Neutrophil (primary cell): ENCODE results near the gene SPATA6.

ENCODE experiments used
- H3K27ac ChIP-seq: fragments of 200-600 bp; sonication (generic); 2 replicates; pipeline ENCODE4 v1.5.1; 2016; ENCODE audit warnings: mild to moderate bottlenecking, moderate library complexity
- H3K27me3 ChIP-seq: fragments of 200-600 bp; sonication (generic); 2 replicates; pipeline ENCODE4 v1.6.0; 2016; ENCODE audit warnings: mild to moderate bottlenecking
- H3K36me3 ChIP-seq: fragments of 200-600 bp; sonication (generic); 2 replicates; pipeline ENCODE4 v1.5.1; 2017
- H3K4me1 ChIP-seq, 2 experiments: fragments of 200-600 bp in 1 of 2; sonication (generic) in 1 of 2; 1 replicate in 1 of 2; 2 replicates in 1 of 2; pipeline versions ENCODE4 v1.5.1 to v1.6.1; 2013 to 2016; ENCODE audit warnings: low read depth in 1 of 2, low read length in 1 of 2, mild to moderate bottlenecking in 1 of 2, moderate library complexity in 1 of 2; ENCODE audit not compliant: control insufficient read depth in 1 of 2, insufficient read depth in 1 of 2
- H3K4me3 ChIP-seq, 2 experiments: fragments of 200-600 bp in 1 of 2; sonication (generic) in 1 of 2; 1 replicate in 1 of 2; 2 replicates in 1 of 2; pipeline ENCODE4 v1.5.1; 2013 to 2016; ENCODE audit warnings: low read depth in 1 of 2, low read length in 1 of 2, mild to moderate bottlenecking in 1 of 2, moderate library complexity in 1 of 2
- H3K9me3 ChIP-seq: fragments of 200-600 bp; sonication (generic); 2 replicates; pipeline ENCODE4 v1.5.1; 2016
- TF ChIP-seq, protein P1 (sequence below): fragments of 200-600 bp; sonication (generic); IDR thresholded peaks from 2 replicates; pipeline ENCODE4 v1.5.1; 2016; ENCODE audit warnings: antibody characterized with exemption

The SPATA6 gene

DNA sequence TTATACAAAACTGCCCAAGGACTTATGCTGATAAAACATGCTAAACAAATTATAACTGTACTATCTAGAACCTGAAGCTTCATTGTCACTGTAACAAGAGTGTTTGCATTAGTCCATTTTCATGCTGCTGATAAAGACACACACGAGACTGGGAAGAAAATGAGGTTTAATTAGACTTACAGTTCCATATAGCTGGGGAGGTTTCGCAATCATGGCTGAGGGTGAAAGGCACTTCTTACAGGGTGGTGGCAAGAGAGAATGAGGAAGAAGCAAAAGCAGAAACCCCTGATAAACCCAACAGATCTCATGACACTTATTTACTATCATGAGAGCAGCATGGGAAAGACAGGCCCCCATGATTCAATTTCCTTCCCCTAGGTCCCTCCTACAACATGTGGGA is 100.4 kb downstream of the SPATA6 start:
- TF ChIP-seq, protein P1, sequence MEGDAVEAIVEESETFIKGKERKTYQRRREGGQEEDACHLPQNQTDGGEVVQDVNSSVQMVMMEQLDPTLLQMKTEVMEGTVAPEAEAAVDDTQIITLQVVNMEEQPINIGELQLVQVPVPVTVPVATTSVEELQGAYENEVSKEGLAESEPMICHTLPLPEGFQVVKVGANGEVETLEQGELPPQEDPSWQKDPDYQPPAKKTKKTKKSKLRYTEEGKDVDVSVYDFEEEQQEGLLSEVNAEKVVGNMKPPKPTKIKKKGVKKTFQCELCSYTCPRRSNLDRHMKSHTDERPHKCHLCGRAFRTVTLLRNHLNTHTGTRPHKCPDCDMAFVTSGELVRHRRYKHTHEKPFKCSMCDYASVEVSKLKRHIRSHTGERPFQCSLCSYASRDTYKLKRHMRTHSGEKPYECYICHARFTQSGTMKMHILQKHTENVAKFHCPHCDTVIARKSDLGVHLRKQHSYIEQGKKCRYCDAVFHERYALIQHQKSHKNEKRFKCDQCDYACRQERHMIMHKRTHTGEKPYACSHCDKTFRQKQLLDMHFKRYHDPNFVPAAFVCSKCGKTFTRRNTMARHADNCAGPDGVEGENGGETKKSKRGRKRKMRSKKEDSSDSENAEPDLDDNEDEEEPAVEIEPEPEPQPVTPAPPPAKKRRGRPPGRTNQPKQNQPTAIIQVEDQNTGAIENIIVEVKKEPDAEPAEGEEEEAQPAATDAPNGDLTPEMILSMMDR = no peak
- Histone ChIP-seq H3K4me1 (no peaks in the 10 kb centered on the region), H3K27me3 (no peaks in the 10 kb centered on the region), H3K4me3 (no peak overlapping the region), H3K9me3 (no peaks in the 10 kb centered on the region), H3K36me3 (no peaks in the 10 kb centered on the region), H3K27ac (no peak overlapping the region)

DNA sequence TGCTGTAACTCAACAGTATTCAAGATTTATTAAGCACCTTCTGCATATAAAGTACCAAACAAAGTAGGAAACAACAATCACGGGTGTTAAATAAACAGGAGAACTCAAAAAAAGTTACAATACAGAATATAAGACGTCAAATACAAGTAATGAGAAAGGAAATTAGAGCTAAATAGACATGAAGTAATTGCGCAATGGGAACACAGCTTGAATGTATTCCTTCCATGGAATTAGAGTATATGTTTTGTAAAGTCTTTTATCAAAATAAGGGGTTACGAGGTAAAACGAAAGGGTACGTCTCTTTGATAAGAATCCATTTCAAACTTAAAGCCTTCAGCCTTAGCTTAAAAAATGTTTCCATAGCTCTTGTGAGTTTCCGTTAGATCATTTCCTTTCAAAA is 109.1 kb downstream of the SPATA6 start:
- no peak overlapping the region for H3K4me3 ChIP-seq
- TF ChIP-seq, protein P1 = no peak
- no peaks in the 10 kb centered on the region for H3K27me3 ChIP-seq
- H3K9me3 ChIP-seq = no peaks in the 10 kb centered on the region
- H3K36me3 ChIP-seq = no peaks in the 10 kb centered on the region
- H3K27ac ChIP-seq = no peak overlapping the region
- no peaks in the 10 kb centered on the region for H3K4me1 ChIP-seq

DNA sequence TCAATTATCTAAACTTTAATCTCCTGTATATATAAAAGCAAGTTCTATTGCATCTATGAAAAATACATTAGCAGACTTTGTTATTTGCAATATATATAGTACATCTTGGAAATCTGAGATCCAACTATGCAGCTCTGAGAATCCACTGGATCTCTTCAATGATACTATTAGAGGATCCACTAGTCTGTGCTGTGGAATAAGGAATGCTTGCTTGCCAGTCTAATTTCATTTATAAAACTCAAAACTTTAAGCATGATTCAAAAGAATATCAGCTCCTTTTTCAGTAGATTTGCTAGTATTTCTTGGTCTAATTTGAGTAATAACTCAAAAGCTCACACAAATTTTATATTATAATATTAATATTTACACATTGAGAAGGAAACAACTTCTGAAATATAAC is 115.1 kb downstream of the SPATA6 start:
- H3K27ac ChIP-seq = no peak overlapping the region
- no peaks in the 10 kb centered on the region for H3K4me1 ChIP-seq
- H3K36me3 ChIP-seq = no peaks in the 10 kb centered on the region

DNA sequence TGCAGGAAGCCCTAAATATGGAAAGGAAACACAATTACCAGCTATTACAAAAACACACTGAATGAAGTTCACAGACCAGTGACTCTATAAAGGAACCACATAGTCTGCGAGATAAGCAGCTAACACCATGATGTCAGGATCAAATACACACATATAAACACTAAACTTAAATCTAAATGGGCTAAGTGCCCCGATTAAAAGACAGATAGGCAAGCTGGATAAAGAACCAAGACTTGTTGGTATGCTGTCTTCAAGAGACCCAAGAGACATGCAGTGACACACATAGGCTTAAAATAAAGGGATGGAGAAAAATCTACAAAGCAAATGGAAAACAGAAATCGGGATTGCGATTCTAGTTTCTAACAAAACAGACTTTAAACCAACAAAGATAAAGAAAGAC is 127.6 kb downstream of the SPATA6 start:
- no peak overlapping the region for H3K4me3 ChIP-seq
- H3K27ac ChIP-seq = no peak overlapping the region
- TF ChIP-seq, protein P1 = no peak
- no peaks in the 10 kb centered on the region for H3K9me3 ChIP-seq
- no peaks in the 10 kb centered on the region for H3K36me3 ChIP-seq
- no peaks in the 10 kb centered on the region for H3K27me3 ChIP-seq
- H3K4me1 ChIP-seq = no peaks in the 10 kb centered on the region

More for the DNA sequence above, 115.1 kb downstream of the SPATA6 start:
- no peak overlapping the region for H3K4me3 ChIP-seq
- TF ChIP-seq, protein P1 = no peak
- H3K9me3 ChIP-seq = no peaks in the 10 kb centered on the region
- H3K27me3 ChIP-seq = no peaks in the 10 kb centered on the region

DNA sequence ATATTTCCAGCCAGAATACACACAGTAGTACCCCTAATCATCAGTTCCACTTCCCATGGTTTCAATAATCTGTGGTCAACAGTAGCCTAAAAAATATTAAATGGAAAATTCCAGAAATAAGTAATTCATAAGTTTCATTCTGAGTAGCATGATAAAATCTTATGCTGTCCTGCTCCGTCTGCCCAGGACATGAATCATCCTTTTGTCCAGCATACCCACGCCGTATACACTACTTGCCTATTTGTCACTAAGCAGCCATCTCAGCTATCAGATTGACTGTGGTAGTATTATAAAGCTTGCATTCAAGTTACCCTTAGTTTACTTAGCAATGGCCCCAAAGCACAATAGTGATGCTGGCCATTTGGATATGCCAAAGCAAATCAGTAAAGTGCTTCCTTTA is 130.8 kb downstream of the SPATA6 start:
- Histone ChIP-seq H3K27ac (no peak overlapping the region), H3K36me3 (no peaks in the 10 kb centered on the region), H3K9me3 (no peaks in the 10 kb centered on the region), H3K4me3 (no peak overlapping the region), H3K27me3 (no peaks in the 10 kb centered on the region), H3K4me1 (no peaks in the 10 kb centered on the region)
- TF ChIP-seq, protein P1 = no peak

DNA sequence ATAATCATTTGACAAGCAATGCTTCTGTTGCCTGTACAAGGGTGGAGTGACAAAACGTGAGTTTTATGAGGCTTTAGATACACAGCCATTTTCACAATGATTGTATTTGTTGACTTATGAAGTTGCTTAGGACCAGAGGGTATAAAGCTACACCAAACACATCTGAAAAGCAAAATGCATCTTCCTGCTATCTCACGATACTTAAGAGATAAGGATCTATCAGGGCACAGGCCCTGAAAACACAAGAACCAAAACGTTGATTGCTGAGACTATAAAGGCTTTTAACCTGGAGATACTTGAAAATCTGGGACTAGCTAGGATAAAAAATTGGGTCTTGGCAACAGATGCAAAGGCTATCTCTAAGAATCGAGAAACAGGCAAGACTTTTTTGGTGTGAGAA is 133.7 kb downstream of the SPATA6 start:
- no peak overlapping the region for H3K27ac ChIP-seq
- H3K36me3 ChIP-seq = no peaks in the 10 kb centered on the region
- no peaks in the 10 kb centered on the region for H3K9me3 ChIP-seq
- no peak overlapping the region for H3K4me3 ChIP-seq
- no peaks in the 10 kb centered on the region for H3K27me3 ChIP-seq
- TF ChIP-seq, protein P1 = no peak
- no peaks in the 10 kb centered on the region for H3K4me1 ChIP-seq
